Measurements from ENCODE around the gene RASA3.

GRCh38 chr13:113962975-113963374, 169.4 kb downstream of the RASA3 start:
- TF ChIP-seq ZBTB11 (CRISPR knock-in tag; IDR thresholded peaks at IDR 0.05) (no peak), ATF6 (CRISPR knock-in tag; IDR thresholded peaks at IDR 0.05) (no peak), CREB1 (IDR thresholded peaks at IDR 0.05) (no peak), CREB1 (CRISPR knock-in tag; IDR thresholded peaks at IDR 0.05) (no peak), CTCF (IDR thresholded peaks at IDR 0.05 in 2 of 3, conservative IDR thresholded peaks at IDR 0.05 in 1 of 3; ENCODE audit: insufficient read depth in 2 of 3, low read depth in 1 of 3, low read length in 3 of 3) (no peak), SMAD4 (CRISPR knock-in tag; conservative IDR thresholded peaks at IDR 0.05) (no peak), BRF2 (IDR thresholded peaks at IDR 0.05; ENCODE audit: borderline replicate concordance, insufficient read depth, insufficient read length) (no peak), NFIC (IDR thresholded peaks at IDR 0.05) (no peak), RNF219 (CRISPR knock-in tag; IDR thresholded peaks at IDR 0.05) (no peak), ZNF518B (CRISPR knock-in tag; IDR thresholded peaks at IDR 0.05) (no peak)

All from K562 (cell line).